Mammary epithelial cell (primary cell): ENCODE results near the gene LNPK.

Source experiments
- EZH2 ChIP-seq: IDR thresholded peaks from 2 replicates; pipeline ENCODE4 v1.6.1; 2012; ENCODE audit warnings: low read length, inconsistent platforms, borderline replicate concordance
- TF ChIP-seq, protein P1 (sequence below), 2 donors: IDR thresholded peaks in 1 of 2; conservative IDR thresholded peaks in 1 of 2; 2 replicates each; pipeline ENCODE4 v1.5.1; 2011 to 2012; ENCODE audit warnings: inconsistent platforms in 2 of 2, low read length in 2 of 2, mild to moderate bottlenecking in 2 of 2, control low read depth in 1 of 2, low read depth in 1 of 2; ENCODE audit not compliant: insufficient read depth in 1 of 2; ENCODE audit errors: extremely low read depth in 1 of 2

DNA sequence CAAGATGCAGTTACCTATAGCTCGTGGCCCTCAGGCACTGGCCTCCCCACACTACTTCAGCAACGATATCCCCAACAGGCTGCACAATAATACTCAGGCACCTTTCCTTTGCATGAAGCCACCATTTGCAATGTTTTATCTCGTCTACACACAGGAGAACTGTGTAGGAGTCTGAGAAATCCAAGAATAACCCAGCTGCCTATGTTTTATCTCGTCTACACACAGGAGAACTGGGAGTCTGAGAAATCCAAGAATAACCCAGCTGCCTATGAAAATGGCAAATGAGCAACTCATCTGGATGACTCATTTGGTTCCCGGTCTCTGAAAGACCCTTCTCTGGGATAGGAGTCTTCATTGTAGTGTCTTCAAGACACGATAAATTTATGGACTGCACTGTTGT is 18.3 kb upstream of the LNPK start:
- no peak for TF ChIP-seq EZH2
- TF ChIP-seq, protein P1, sequence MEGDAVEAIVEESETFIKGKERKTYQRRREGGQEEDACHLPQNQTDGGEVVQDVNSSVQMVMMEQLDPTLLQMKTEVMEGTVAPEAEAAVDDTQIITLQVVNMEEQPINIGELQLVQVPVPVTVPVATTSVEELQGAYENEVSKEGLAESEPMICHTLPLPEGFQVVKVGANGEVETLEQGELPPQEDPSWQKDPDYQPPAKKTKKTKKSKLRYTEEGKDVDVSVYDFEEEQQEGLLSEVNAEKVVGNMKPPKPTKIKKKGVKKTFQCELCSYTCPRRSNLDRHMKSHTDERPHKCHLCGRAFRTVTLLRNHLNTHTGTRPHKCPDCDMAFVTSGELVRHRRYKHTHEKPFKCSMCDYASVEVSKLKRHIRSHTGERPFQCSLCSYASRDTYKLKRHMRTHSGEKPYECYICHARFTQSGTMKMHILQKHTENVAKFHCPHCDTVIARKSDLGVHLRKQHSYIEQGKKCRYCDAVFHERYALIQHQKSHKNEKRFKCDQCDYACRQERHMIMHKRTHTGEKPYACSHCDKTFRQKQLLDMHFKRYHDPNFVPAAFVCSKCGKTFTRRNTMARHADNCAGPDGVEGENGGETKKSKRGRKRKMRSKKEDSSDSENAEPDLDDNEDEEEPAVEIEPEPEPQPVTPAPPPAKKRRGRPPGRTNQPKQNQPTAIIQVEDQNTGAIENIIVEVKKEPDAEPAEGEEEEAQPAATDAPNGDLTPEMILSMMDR (conservative IDR thresholded peaks at IDR 0.05 in 1 of 2, IDR thresholded peaks at IDR 0.05 in 1 of 2; ENCODE audit: extremely low read depth in 1 of 2, insufficient read depth in 1 of 2, low read depth in 1 of 2, low read length in 2 of 2): no peak
